HEK293 (cell line): ENCODE results near the gene PSMG2.

Experiments
- EGR2 ChIP-seq: fragments of 450-650 bp; formaldehyde crosslinking; IDR thresholded peaks from 2 replicates; pipeline ENCODE4 v1.5.1; 2016; ENCODE audit warnings: low read depth, missing biosample characterization, missing genetic modification characterization
- KLF16 ChIP-seq: fragments of 450-650 bp; formaldehyde crosslinking; IDR thresholded peaks from 2 replicates; pipeline ENCODE4 v1.5.1; 2017; ENCODE audit warnings: missing biosample characterization, missing genetic modification characterization
- PRDM1 ChIP-seq: fragments of 450-650 bp; formaldehyde crosslinking; IDR thresholded peaks from 2 replicates; pipeline ENCODE4; 2016; ENCODE audit warnings: missing biosample characterization, missing genetic modification characterization
- ZBTB49 ChIP-seq: fragments of 450-650 bp; formaldehyde crosslinking; IDR thresholded peaks from 2 replicates; pipeline ENCODE4 v1.5.1; 2016; ENCODE audit warnings: missing biosample characterization, missing genetic modification characterization, low read depth
- ZBTB7A ChIP-seq: fragments of 450-650 bp; formaldehyde crosslinking; IDR thresholded peaks from 2 replicates; pipeline ENCODE4 v1.5.1; 2016; ENCODE audit warnings: low read depth, missing biosample characterization, missing genetic modification characterization
- ZNF768 ChIP-seq: fragments of 450-650 bp; formaldehyde crosslinking; IDR thresholded peaks from 2 replicates; pipeline ENCODE4 v1.5.1; 2018; ENCODE audit warnings: missing biosample characterization, mild to moderate bottlenecking, missing genetic modification characterization
- TF ChIP-seq, protein P1 (sequence below): fragments of 450-650 bp; formaldehyde crosslinking; IDR thresholded peaks from 2 replicates; pipeline ENCODE4 v1.5.1; 2016; ENCODE audit warnings: missing biosample characterization, missing genetic modification characterization
- TF ChIP-seq, protein P2 (sequence below): fragments of 450-650 bp; formaldehyde crosslinking; IDR thresholded peaks from 2 replicates; pipeline ENCODE4 v1.5.1; 2016; ENCODE audit warnings: missing biosample characterization, missing genetic modification characterization

DNA sequence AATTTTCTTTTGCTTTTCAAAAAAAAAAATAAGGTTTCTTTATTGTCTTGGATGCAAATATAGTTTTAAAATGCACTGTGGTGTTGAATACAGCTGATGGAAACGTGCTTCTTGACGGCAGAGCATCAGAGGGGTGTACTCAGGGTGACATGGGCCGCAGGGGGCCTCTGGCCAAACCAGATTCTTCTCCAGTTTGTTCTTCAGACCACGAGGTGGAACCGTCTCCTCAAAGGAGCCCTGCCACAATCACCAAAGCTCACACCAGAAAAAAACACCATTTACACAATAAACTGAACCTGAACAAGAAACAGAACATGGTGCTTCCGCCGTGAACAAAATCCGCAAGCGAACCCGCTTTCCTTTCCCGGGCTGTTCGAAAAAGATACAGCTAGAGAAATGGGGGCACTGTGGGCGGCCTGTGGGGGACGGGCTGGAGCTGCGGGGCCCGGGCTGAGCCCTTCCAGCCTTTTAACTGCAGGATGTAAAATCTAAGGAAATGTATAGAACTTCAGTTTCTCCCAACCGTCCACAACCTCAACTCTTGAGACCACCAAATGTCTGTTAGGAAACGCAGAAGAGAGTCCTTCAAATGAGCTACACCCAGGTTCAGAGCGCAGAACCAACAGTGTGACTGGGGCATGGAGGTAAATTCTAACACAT, 34.5 kb downstream of the PSMG2 start:
- TF ChIP-seq, protein P1, sequence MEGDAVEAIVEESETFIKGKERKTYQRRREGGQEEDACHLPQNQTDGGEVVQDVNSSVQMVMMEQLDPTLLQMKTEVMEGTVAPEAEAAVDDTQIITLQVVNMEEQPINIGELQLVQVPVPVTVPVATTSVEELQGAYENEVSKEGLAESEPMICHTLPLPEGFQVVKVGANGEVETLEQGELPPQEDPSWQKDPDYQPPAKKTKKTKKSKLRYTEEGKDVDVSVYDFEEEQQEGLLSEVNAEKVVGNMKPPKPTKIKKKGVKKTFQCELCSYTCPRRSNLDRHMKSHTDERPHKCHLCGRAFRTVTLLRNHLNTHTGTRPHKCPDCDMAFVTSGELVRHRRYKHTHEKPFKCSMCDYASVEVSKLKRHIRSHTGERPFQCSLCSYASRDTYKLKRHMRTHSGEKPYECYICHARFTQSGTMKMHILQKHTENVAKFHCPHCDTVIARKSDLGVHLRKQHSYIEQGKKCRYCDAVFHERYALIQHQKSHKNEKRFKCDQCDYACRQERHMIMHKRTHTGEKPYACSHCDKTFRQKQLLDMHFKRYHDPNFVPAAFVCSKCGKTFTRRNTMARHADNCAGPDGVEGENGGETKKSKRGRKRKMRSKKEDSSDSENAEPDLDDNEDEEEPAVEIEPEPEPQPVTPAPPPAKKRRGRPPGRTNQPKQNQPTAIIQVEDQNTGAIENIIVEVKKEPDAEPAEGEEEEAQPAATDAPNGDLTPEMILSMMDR (tag by site-specific recombination), result no peak
- TF ChIP-seq EGR2 (tag by site-specific recombination), result no peak
- TF ChIP-seq ZBTB7A (tag by site-specific recombination), result no peak
- TF ChIP-seq ZNF768 (tag by site-specific recombination), result no peak
- TF ChIP-seq PRDM1 (tag by site-specific recombination), result no peak
- TF ChIP-seq KLF16, result no peak
- TF ChIP-seq, protein P2, sequence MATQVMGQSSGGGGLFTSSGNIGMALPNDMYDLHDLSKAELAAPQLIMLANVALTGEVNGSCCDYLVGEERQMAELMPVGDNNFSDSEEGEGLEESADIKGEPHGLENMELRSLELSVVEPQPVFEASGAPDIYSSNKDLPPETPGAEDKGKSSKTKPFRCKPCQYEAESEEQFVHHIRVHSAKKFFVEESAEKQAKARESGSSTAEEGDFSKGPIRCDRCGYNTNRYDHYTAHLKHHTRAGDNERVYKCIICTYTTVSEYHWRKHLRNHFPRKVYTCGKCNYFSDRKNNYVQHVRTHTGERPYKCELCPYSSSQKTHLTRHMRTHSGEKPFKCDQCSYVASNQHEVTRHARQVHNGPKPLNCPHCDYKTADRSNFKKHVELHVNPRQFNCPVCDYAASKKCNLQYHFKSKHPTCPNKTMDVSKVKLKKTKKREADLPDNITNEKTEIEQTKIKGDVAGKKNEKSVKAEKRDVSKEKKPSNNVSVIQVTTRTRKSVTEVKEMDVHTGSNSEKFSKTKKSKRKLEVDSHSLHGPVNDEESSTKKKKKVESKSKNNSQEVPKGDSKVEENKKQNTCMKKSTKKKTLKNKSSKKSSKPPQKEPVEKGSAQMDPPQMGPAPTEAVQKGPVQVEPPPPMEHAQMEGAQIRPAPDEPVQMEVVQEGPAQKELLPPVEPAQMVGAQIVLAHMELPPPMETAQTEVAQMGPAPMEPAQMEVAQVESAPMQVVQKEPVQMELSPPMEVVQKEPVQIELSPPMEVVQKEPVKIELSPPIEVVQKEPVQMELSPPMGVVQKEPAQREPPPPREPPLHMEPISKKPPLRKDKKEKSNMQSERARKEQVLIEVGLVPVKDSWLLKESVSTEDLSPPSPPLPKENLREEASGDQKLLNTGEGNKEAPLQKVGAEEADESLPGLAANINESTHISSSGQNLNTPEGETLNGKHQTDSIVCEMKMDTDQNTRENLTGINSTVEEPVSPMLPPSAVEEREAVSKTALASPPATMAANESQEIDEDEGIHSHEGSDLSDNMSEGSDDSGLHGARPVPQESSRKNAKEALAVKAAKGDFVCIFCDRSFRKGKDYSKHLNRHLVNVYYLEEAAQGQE (tag by site-specific recombination), result no peak
- TF ChIP-seq ZBTB49 (tag by site-specific recombination), result no peak
